Measurements from ENCODE around the gene SPTBN4.
A peak's percentile ranks its signal among the peaks of the same experiment; 100 is the strongest.

Gene SPTBN4

GRCh38 chr19:40594657-40595091 lies 127.9 kb downstream of the SPTBN4 start:
- Histone ChIP-seq H3K9ac (ENCODE audit: low read length) (no peak overlapping the region), H3K27ac (ENCODE audit: low read depth, low read length) (no peak overlapping the region)

GRCh38 chr19:40596608-40597328 lies 130.0 kb downstream of the SPTBN4 start:
- peak overlapping the region; percentile 58 for H3K4me3 ChIP-seq (ENCODE audit: low read depth, low read length)
- H3K4me1 ChIP-seq (ENCODE audit: control insufficient read depth, insufficient read depth, low read length), result peaks cover 38% of the 10 kb centered on the region
- H3K9ac ChIP-seq (ENCODE audit: low read length), result no peak overlapping the region
- H3K27ac ChIP-seq (ENCODE audit: low read depth, low read length), result no peak overlapping the region
- no peaks in the 10 kb centered on the region for H3K36me3 ChIP-seq (ENCODE audit: control insufficient read depth, insufficient read depth, low read length)
- H3K27me3 ChIP-seq (ENCODE audit: control insufficient read depth, insufficient read depth, low read length), result peaks cover 52% of the 10 kb centered on the region
- no peaks in the 10 kb centered on the region for H3K9me3 ChIP-seq (ENCODE audit: control insufficient read depth, insufficient read depth, low read depth, low read length)

More at GRCh38 chr19:40594657-40595091, 127.9 kb downstream of the SPTBN4 start:
- H3K36me3 ChIP-seq (ENCODE audit: control insufficient read depth, insufficient read depth, low read length), result peaks cover 10% of the 10 kb centered on the region
- H3K9me3 ChIP-seq (ENCODE audit: control insufficient read depth, insufficient read depth, low read depth, low read length), result no peaks in the 10 kb centered on the region
- peaks cover 32% of the 10 kb centered on the region for H3K27me3 ChIP-seq (ENCODE audit: control insufficient read depth, insufficient read depth, low read length)
- peaks cover 27% of the 10 kb centered on the region for H3K4me1 ChIP-seq (ENCODE audit: control insufficient read depth, insufficient read depth, low read length)
- H3K4me3 ChIP-seq (ENCODE audit: low read depth, low read length), result 0 out of 2 replicates have a peak overlapping the region, but pooled peaks have one; percentile 14

DNA sequence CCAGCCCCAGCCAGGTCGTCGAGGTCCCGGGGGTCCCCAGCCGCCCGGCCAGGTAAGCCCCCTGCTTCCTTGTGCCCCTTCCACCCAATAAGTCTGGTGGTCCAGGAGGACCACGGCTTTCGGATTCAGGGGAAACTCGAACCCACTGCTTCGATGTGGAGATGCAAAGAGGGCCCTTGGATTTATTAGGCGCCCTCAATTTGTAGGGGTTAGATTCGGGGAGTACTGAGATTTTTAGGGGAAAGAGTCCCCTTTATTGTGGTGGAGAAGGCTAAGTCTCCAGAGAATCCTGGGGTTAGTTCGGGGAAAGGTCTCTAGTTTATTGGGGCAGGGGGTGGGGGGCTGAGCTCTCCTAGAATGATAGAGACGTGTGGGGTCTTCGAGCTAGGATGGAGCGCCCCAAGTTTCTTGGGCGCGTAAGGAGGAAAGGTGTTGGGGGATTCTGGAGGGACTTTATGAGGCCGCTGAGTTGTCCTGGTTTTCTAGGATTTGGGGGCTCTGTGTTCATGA lies 130.6 kb downstream of the SPTBN4 start:
- Histone ChIP-seq H3K4me1 (ENCODE audit: control insufficient read depth, insufficient read depth, low read length) (peaks cover 41% of the 10 kb centered on the region), H3K4me3 (ENCODE audit: low read depth, low read length) (peak overlapping the region; percentile 58), H3K9me3 (ENCODE audit: control insufficient read depth, insufficient read depth, low read depth, low read length) (no peaks in the 10 kb centered on the region), H3K27me3 (ENCODE audit: control insufficient read depth, insufficient read depth, low read length) (peaks cover 57% of the 10 kb centered on the region), H3K36me3 (ENCODE audit: control insufficient read depth, insufficient read depth, low read length) (no peaks in the 10 kb centered on the region), H3K27ac (ENCODE audit: low read depth, low read length) (no peak overlapping the region), H3K9ac (ENCODE audit: low read length) (no peak overlapping the region)

GRCh38 chr19:40598121-40598917 lies 131.5 kb downstream of the SPTBN4 start:
- peak overlapping the region; percentile 85 for H3K9ac ChIP-seq (ENCODE audit: low read length)
- H3K27me3 ChIP-seq (ENCODE audit: control insufficient read depth, insufficient read depth, low read length), result peaks cover 63% of the 10 kb centered on the region
- peak overlapping the region; percentile 76; the same call in 1 of the 2 replicates for H3K27ac ChIP-seq (ENCODE audit: low read depth, low read length)
- peak overlapping the region; percentile 71 for H3K4me3 ChIP-seq (ENCODE audit: low read depth, low read length)
- H3K4me1 ChIP-seq (ENCODE audit: control insufficient read depth, insufficient read depth, low read length), result peaks cover 49% of the 10 kb centered on the region
- H3K36me3 ChIP-seq (ENCODE audit: control insufficient read depth, insufficient read depth, low read length), result no peaks in the 10 kb centered on the region
- H3K9me3 ChIP-seq (ENCODE audit: control insufficient read depth, insufficient read depth, low read depth, low read length), result no peaks in the 10 kb centered on the region

DNA sequence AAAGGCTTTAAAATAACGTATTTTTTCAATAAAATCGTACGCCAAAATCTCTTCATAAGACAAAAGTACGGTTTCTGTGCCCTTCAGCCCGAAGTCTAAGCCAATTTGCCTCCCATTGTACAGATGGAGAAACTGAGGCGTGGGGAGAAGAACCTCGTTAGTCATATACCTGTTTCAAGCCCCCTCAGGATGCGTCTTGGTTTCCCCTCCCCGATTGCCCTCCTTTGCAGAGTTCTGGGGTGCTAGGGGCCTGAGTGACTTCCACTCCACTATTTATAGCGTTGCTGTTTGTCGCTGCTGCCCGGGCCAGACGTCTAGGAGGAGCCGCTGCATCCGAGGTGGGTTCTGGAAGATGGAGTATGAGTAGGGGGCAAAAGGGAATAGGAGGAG lies 132.1 kb downstream of the SPTBN4 start:
- H3K27ac ChIP-seq (ENCODE audit: low read depth, low read length), result no peak overlapping the region
- H3K9me3 ChIP-seq (ENCODE audit: control insufficient read depth, insufficient read depth, low read depth, low read length), result no peaks in the 10 kb centered on the region
- peaks cover 51% of the 10 kb centered on the region for H3K4me1 ChIP-seq (ENCODE audit: control insufficient read depth, insufficient read depth, low read length)
- H3K27me3 ChIP-seq (ENCODE audit: control insufficient read depth, insufficient read depth, low read length), result peaks cover 63% of the 10 kb centered on the region
- no peak overlapping the region for H3K9ac ChIP-seq (ENCODE audit: low read length)
- no peaks in the 10 kb centered on the region for H3K36me3 ChIP-seq (ENCODE audit: control insufficient read depth, insufficient read depth, low read length)
- peak overlapping the region; percentile 37; the same call in 1 of the 2 replicates for H3K4me3 ChIP-seq (ENCODE audit: low read depth, low read length)

GRCh38 chr19:40599331-40599901 lies 132.6 kb downstream of the SPTBN4 start:
- Histone ChIP-seq H3K4me1 (ENCODE audit: control insufficient read depth, insufficient read depth, low read length) (peaks cover 50% of the 10 kb centered on the region), H3K27me3 (ENCODE audit: control insufficient read depth, insufficient read depth, low read length) (peaks cover 66% of the 10 kb centered on the region), H3K36me3 (ENCODE audit: control insufficient read depth, insufficient read depth, low read length) (no peaks in the 10 kb centered on the region), H3K4me3 (ENCODE audit: low read depth, low read length) (peak overlapping the region; percentile 37; the same call in 1 of the 2 replicates), H3K9ac (ENCODE audit: low read length) (no peak overlapping the region), H3K9me3 (ENCODE audit: control insufficient read depth, insufficient read depth, low read depth, low read length) (no peaks in the 10 kb centered on the region), H3K27ac (ENCODE audit: low read depth, low read length) (no peak overlapping the region)

DNA sequence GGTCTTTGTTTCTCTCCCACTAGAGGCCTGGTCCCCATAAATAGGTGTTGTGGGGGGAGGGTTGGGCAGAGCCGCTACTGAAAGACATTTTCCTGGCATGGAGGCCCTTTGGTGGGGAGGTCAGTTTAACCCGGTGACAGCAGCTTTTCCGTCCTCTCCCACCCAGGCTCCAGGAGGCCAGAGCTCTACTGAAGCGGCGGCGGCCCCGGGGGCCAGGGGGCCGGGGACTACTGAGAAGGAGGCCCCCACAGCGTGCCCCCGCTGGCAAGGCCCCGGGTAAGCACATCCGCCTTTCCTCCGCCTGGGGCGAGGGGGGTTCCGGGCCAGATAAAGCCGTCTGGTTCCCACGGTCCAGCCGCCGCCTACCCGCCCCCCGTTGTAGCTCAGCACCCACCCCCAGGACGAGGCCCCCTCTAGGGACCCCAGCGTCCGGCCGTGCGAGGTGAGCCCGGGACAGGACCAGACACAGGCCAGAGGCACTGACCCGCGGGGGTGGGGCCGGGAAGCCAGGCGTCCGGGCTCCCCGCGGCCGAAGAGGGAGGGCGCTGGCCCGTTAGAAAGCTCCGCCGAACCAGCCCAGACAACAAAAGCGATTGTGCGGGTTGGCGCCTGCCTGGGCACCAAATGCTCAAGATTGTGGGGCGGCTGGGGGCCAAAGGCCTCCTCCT lies 133.2 kb downstream of the SPTBN4 start:
- Histone ChIP-seq H3K36me3 (ENCODE audit: control insufficient read depth, insufficient read depth, low read length) (no peaks in the 10 kb centered on the region), H3K4me1 (ENCODE audit: control insufficient read depth, insufficient read depth, low read length) (peaks cover 43% of the 10 kb centered on the region), H3K4me3 (ENCODE audit: low read depth, low read length) (peak overlapping the region; percentile 41; the same call in 1 of the 2 replicates), H3K9ac (ENCODE audit: low read length) (no peak overlapping the region), H3K9me3 (ENCODE audit: control insufficient read depth, insufficient read depth, low read depth, low read length) (no peaks in the 10 kb centered on the region), H3K27me3 (ENCODE audit: control insufficient read depth, insufficient read depth, low read length) (peaks cover 72% of the 10 kb centered on the region), H3K27ac (ENCODE audit: low read depth, low read length) (no peak overlapping the region)

DNA sequence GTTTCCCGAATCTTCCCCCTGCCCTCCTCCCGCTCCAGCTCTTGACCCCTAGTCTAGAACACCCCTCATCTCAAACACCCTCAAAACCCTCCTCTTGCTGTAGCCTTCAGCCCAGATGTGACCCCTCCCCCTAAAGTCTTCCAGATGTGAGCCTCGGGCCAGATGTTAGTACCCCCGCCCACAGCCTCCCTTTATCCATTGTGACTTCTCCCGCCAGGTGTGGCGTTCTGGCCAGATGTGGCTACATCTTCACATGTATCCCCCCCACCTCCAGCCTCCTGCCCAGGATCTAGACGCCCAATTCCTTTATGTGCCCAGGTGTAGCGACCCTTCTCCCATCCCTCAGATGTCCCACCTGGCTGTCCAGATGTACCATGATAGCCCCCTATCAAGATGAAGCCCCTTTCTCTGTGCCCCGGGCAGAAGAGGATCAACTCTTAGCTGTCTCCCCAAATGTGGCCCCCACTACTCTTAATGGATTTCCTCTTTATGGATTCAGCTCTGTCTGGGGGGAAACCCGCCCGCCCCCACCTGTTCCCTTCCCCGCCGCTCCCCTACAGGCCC lies 133.9 kb downstream of the SPTBN4 start:
- Histone ChIP-seq H3K4me3 (ENCODE audit: low read depth, low read length) (peak overlapping the region; percentile 41), H3K9me3 (ENCODE audit: control insufficient read depth, insufficient read depth, low read depth, low read length) (no peaks in the 10 kb centered on the region), H3K9ac (ENCODE audit: low read length) (no peak overlapping the region), H3K36me3 (ENCODE audit: control insufficient read depth, insufficient read depth, low read length) (no peaks in the 10 kb centered on the region), H3K4me1 (ENCODE audit: control insufficient read depth, insufficient read depth, low read length) (peaks cover 44% of the 10 kb centered on the region), H3K27me3 (ENCODE audit: control insufficient read depth, insufficient read depth, low read length) (peaks cover 71% of the 10 kb centered on the region), H3K27ac (ENCODE audit: low read depth, low read length) (no peak overlapping the region)

DNA sequence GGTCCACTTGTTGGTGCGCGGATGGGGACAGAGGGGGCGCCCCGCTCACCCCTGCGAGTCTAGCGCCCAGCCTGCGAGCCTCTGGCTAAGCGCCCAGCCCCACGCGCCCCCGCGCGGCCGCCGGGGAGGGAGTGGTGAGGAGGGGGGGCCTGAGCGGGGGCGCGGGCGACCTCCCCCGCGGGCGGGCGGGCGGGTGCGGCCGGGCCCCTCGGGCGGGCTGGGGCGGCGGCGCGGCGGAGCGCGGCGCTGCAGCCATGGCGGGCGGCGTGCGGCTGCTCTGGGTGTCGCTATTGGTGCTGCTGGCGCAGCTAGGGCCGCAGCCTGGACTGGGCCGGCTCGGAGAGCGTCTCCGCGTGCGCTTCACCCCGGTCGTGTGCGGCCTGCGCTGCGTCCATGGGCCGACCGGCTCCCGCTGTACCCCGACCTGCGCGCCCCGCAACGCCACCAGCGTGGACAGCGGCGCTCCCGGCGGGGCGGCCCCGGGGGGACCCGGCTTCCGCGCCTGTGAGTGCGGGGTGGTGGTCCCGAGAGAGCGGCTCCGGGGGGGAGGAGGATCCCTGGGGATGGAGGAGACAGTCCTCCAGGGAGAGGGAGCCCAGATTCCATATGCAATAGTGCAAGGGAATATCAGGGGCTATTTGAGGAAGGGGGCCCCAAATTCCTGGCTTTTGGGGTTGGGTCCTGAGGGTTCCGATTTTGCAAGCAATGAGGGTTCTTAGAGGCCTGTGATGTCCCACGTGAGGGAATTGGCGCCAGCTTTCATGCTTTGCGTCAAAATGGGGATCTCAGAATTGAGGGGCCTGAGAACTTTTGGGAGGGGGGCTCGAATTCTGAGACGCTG lies 134.6 kb downstream of the SPTBN4 start, which contains the start of gene LTBP4:
LTBP4 (plus strand) TSS at position 236 of the 841 bp plus-strand sequence; CDS start at position 255, 19 bp downstream.
- H3K27me3 ChIP-seq (ENCODE audit: control insufficient read depth, insufficient read depth, low read length), result peaks cover 69% of the 10 kb centered on the region
- no peak within 1 kb of the TSS for H3K27ac ChIP-seq (ENCODE audit: low read depth, low read length)
- H3K4me3 ChIP-seq (ENCODE audit: low read depth, low read length), result peak within 1 kb of the TSS; percentile 56
- peaks cover 47% of the 10 kb centered on the region for H3K4me1 ChIP-seq (ENCODE audit: control insufficient read depth, insufficient read depth, low read length)
- no peak within 1 kb of the TSS for H3K9ac ChIP-seq (ENCODE audit: low read length)
- H3K9me3 ChIP-seq (ENCODE audit: control insufficient read depth, insufficient read depth, low read depth, low read length), result no peaks in the 10 kb centered on the region
- no peaks in the 10 kb centered on the region for H3K36me3 ChIP-seq (ENCODE audit: control insufficient read depth, insufficient read depth, low read length)
